Lung (tissue), 13 donors: ENCODE results near the gene TEX2. TPM values are rescaled to one million over a fixed set of nuclear protein-coding genes. Genes with fewer than 3 reads are reported as not detected.

Experiments
- ATAC-seq: fragments of 200-7000 bp; cut with Tn5 transposase; one replicate; pipeline ENCODE4 v1.9.1; 2020; ENCODE audit warnings: moderate number of reproducible peaks; ENCODE audit not compliant: insufficient read depth, low FRiP score
- DNase-seq, 3 donors: peaks; one replicate each; pipeline ENCODE4 v3.0.0-alpha.2; 2013 to 2017
- H3K27ac ChIP-seq, 2 donors: one replicate each; pipeline ENCODE4 v1.5.1; 2013; ENCODE audit warnings: mild to moderate bottlenecking in 2 of 2, moderate library complexity in 2 of 2, control low read depth in 1 of 2, inconsistent platforms in 1 of 2, low read depth in 1 of 2, low read length in 1 of 2
- H3K27me3 ChIP-seq, 3 donors: one replicate each; pipeline ENCODE4 v1.5.1; 2013; ENCODE audit warnings: low read length in 2 of 3; ENCODE audit not compliant: control insufficient read depth in 3 of 3, insufficient read depth in 3 of 3
- H3K36me3 ChIP-seq, 4 donors: one replicate each; pipeline ENCODE4 v1.5.1; 2013; ENCODE audit warnings: low read length in 4 of 4, mild to moderate bottlenecking in 1 of 4, moderate library complexity in 1 of 4; ENCODE audit not compliant: control insufficient read depth in 4 of 4, insufficient read depth in 4 of 4
- H3K4me1 ChIP-seq, 5 donors: one replicate each; pipeline ENCODE4 v1.5.1; 2013; ENCODE audit warnings: low read length in 5 of 5, mild to moderate bottlenecking in 2 of 5, moderate library complexity in 1 of 5; ENCODE audit not compliant: control insufficient read depth in 5 of 5, insufficient read depth in 5 of 5
- H3K4me3 ChIP-seq: one replicate; pipeline ENCODE4 v1.5.1; 2013; ENCODE audit warnings: mild to moderate bottlenecking, control low read depth, moderate library complexity
- H3K9ac ChIP-seq, 2 donors: one replicate each; pipeline ENCODE4 v1.5.1; 2013; ENCODE audit warnings: low read length in 2 of 2, control low read depth in 1 of 2; ENCODE audit not compliant: insufficient read depth in 1 of 2
- H3K9me3 ChIP-seq, 4 donors: one replicate each; pipeline ENCODE4 v1.5.1; 2013; ENCODE audit warnings: low read length in 3 of 4, mild to moderate bottlenecking in 1 of 4, moderate library complexity in 1 of 4; ENCODE audit not compliant: control insufficient read depth in 4 of 4, insufficient read depth in 3 of 4
- CTCF ChIP-seq: IDR thresholded peaks from 2 replicates; pipeline ENCODE4 v1.5.1; 2012; ENCODE audit warnings: mild to moderate bottlenecking; ENCODE audit errors: control extremely low read depth, extremely low read depth
- WGBS, 2 donors: extraction: QIAGEN DNeasy Blood & Tissue Kit; methylation state at CpG; one replicate each; pipeline ENCODE4 v1.1.7; 2013; 5-methylcytosine and 5-hydroxymethylcytosine counted together
- polyA plus RNA-seq, 2 donors: library from polyadenylated mRNA; stranded (reverse); fragments of 200-250 nt; gene quantifications; one replicate each; pipeline ENCODE4 v1.2.1, GENCODE V29; 2013
- small RNA-seq: library from RNA; depleted of rRNA; stranded (forward); fragments of <200 nt; gene quantifications from one replicate; pipeline ENCODE3, GENCODE V24; 2014; ENCODE audit warnings: low replicate concordance
- total RNA-seq, 2 donors: library from RNA; depleted of rRNA in 1 of 2; stranded (reverse); fragments of >200 nt in 1 of 2; gene quantifications; one replicate each; pipeline ENCODE4 v1.2.1, GENCODE V29; 2014 to 2021
- donor health status: control.
- donor health status: control.
- donor health status: Bipolar disorder and iron deficiency.
- donor health status: healthy.
- donor health status: DM: yes; HTN: yes; CAD: no.

TEX2 gene
- total and polyA plus RNA-seq, 4 donors = 10.0 to 42.8 (median 28.8) TPM

- no peak for TF ChIP-seq CTCF
- 77 to 82% methylated on average over 5 of the region's 5 CpGs for WGBS, 2 donors
- Histone ChIP-seq H3K27ac (no peak overlapping the region), H3K36me3 (peaks cover 0 to 1% (median 0%) of the 10 kb centered on the region in 4 donors), H3K9ac (no peak overlapping the region), H3K9me3 (no peaks in the 10 kb centered on the region), H3K27me3 (no peaks in the 10 kb centered on the region), H3K4me1 (peaks cover 0 to 6% (median 0%) of the 10 kb centered on the region in 5 donors), H3K4me3 (no peak overlapping the region)
- ATAC-seq (no peak), DNase-seq (no peak)
Measured at GRCh38 chr17:64103391-64104364, 159.4 kb downstream of the TEX2 start.

- H3K27ac ChIP-seq = no peak overlapping the region
- no peak overlapping the region for H3K4me3 ChIP-seq
- H3K27me3 ChIP-seq = no peaks in the 10 kb centered on the region
- no peaks in the 10 kb centered on the region for H3K9me3 ChIP-seq
- H3K4me1 ChIP-seq = peaks cover 0 to 6% (median 0%) of the 10 kb centered on the region in 5 donors
- DNase-seq (no peak), ATAC-seq (no peak)
- no peak overlapping the region for H3K9ac ChIP-seq
- WGBS, 2 donors = 94 to 97% methylated on average over 7 of the region's 7 CpGs
- TF ChIP-seq CTCF = no peak
- H3K36me3 ChIP-seq = peaks cover 0 to 1% (median 0%) of the 10 kb centered on the region in 4 donors
Measured at GRCh38 chr17:64102627-64103390, 160.3 kb downstream of the TEX2 start.

- ATAC-seq = no peak
- TF ChIP-seq CTCF = no peak
- H3K4me3 ChIP-seq = no peak overlapping the region
- no peak overlapping the region for H3K27ac ChIP-seq
- no peaks in the 10 kb centered on the region for H3K9me3 ChIP-seq
- H3K36me3 ChIP-seq = peaks cover 0 to 10% (median 2%) of the 10 kb centered on the region in 4 donors
- H3K4me1 ChIP-seq = peaks cover 0 to 5% (median 0%) of the 10 kb centered on the region in 5 donors
- no peak for DNase-seq
- no peaks in the 10 kb centered on the region for H3K27me3 ChIP-seq
- no peak overlapping the region for H3K9ac ChIP-seq
- WGBS, 2 donors = 91 to 94% methylated on average over 6 of the region's 6 CpGs
Measured at GRCh38 chr17:64099543-64099942, 163.5 kb downstream of the TEX2 start.

Small RNAs within 50 kb of the gene (small RNA-seq; reads per million reads assigned to genes)
- gene SNORD104 = 123,368 reads per million, percentile 100 among the genes with 10 or more reads in this experiment

Other genes with a start within 250 kb of the TEX2 start
- 10 to 100 TPM; 58.7 to 60.3 TPM for gene ICAM2, start 242.6 kb downstream of the TEX2 start, total RNA-seq
- gene ICAM2, start 242.6 kb downstream of the TEX2 start, polyA plus RNA-seq = 10 to 100 TPM; 64.1 to 77.7 TPM
- gene ERN1, start 133.1 kb downstream of the TEX2 start, total RNA-seq = 10 to 100 TPM; 23.9 to 34.2 TPM
- gene ERN1, start 133.1 kb downstream of the TEX2 start, polyA plus RNA-seq = 10 to 100 TPM in 1 of 2 donors, 1 to 10 TPM in 1; 8.3 to 14.8 TPM
- 100 to 1,000 TPM; 222 to 502 TPM for gene PECAM1, start 127.6 kb upstream of the TEX2 start, total RNA-seq
- 100 to 1,000 TPM in 1 of 2 donors, 10 to 100 TPM in 1; 82.5 to 141 TPM for gene PECAM1, start 127.6 kb upstream of the TEX2 start, polyA plus RNA-seq
- gene MILR1, start 185.9 kb upstream of the TEX2 start, total RNA-seq = 10 to 100 TPM in 1 of 2 donors, 1 to 10 TPM in 1; 6.9 to 23.4 TPM
- 10 to 100 TPM; 10.0 to 36.3 TPM for gene MILR1, start 185.9 kb upstream of the TEX2 start, polyA plus RNA-seq
- 10 to 100 TPM; 14.8 to 17.8 TPM for gene POLG2, start 233.8 kb upstream of the TEX2 start, total RNA-seq
- 1 to 10 TPM; 5.4 to 8.0 TPM for gene POLG2, start 233.8 kb upstream of the TEX2 start, polyA plus RNA-seq
- 100 to 1,000 TPM; 570 to 730 TPM for gene DDX5, start 243.0 kb upstream of the TEX2 start, total RNA-seq
- gene DDX5, start 243.0 kb upstream of the TEX2 start, polyA plus RNA-seq = 100 to 1,000 TPM; 426 to 486 TPM
- 100 to 1,000 TPM in 1 of 2 donors, 10 to 100 TPM in 1; 33.9 to 115 TPM for gene CEP95, start 243.7 kb upstream of the TEX2 start, total RNA-seq
- gene CEP95, start 243.7 kb upstream of the TEX2 start, polyA plus RNA-seq = 10 to 100 TPM; 12.8 to 31.5 TPM